AG10803 (cell line): ENCODE measurements around the gene LAP3.

Source experiments
- DNase-seq: peaks from one replicate; pipeline ENCODE4 v3.0.0; 2010; ENCODE audit warnings: low read depth
- H3K4me3 ChIP-seq: 2 replicates; pipeline ENCODE4 v1.5.1; 2011; ENCODE audit warnings: mild to moderate bottlenecking, low read length, control low read depth
- CTCF ChIP-seq: conservative IDR thresholded peaks from 2 replicates; pipeline ENCODE4 v1.5.1; 2011; ENCODE audit warnings: mild to moderate bottlenecking, low read length, control low read depth, inconsistent platforms

LAP3 gene

GRCh38 chr4:17554568-17554967 lies 22.4 kb upstream of the LAP3 start:
- no peak for DNase-seq
- TF ChIP-seq CTCF: no peak

GRCh38 chr4:17556498-17556897 lies 20.5 kb upstream of the LAP3 start:
- DNase-seq: no peak
- H3K4me3 ChIP-seq: no peak overlapping the region
- TF ChIP-seq CTCF: no peak

More at GRCh38 chr4:17554568-17554967, 22.4 kb upstream of the LAP3 start:
- H3K4me3 ChIP-seq: no peak overlapping the region

- H3K4me3 ChIP-seq: no peak overlapping the region
- no peak for DNase-seq
- TF ChIP-seq CTCF: no peak
These were observed 19.1 kb upstream of the LAP3 start for GRCh38 chr4:17557880-17558279.

GRCh38 chr4:17558941-17559708 lies 17.9 kb upstream of the LAP3 start:
- DNase-seq: no peak
- H3K4me3 ChIP-seq: no peak overlapping the region
- TF ChIP-seq CTCF: no peak

GRCh38 chr4:17559709-17560048 lies 17.3 kb upstream of the LAP3 start:
- DNase-seq: no peak
- TF ChIP-seq CTCF: no peak
- H3K4me3 ChIP-seq: no peak overlapping the region

GRCh38 chr4:17560065-17560673 lies 16.8 kb upstream of the LAP3 start:
- no peak for DNase-seq
- no peak for TF ChIP-seq CTCF
- H3K4me3 ChIP-seq: no peak overlapping the region
